Hepatocyte (in vitro differentiated cells): ENCODE data around the gene KLHL3.

Experiments used
- EZH2 ChIP-seq: fragments of 200-600 bp; sonication (generic); IDR thresholded peaks from 2 replicates; pipeline ENCODE4 v1.6.1; 2016; ENCODE audit warnings: antibody characterized with exemption, mild to moderate bottlenecking, borderline replicate concordance
- EZH2phosphoT487 ChIP-seq: fragments of 200-600 bp; sonication (generic); IDR thresholded peaks from one replicate; pipeline ENCODE4 v1.6.1; 2018; ENCODE audit warnings: antibody characterized with exemption, mild to moderate bottlenecking, low read depth, moderate library complexity; ENCODE audit not compliant: unreplicated experiment, severe bottlenecking
- TF ChIP-seq, protein P1 (sequence below): fragments of 200-600 bp; sonication (generic); IDR thresholded peaks from 2 replicates; pipeline ENCODE4 v1.5.1; 2016; ENCODE audit warnings: antibody characterized with exemption, mild to moderate bottlenecking; ENCODE audit not compliant: poor library complexity

DNA sequence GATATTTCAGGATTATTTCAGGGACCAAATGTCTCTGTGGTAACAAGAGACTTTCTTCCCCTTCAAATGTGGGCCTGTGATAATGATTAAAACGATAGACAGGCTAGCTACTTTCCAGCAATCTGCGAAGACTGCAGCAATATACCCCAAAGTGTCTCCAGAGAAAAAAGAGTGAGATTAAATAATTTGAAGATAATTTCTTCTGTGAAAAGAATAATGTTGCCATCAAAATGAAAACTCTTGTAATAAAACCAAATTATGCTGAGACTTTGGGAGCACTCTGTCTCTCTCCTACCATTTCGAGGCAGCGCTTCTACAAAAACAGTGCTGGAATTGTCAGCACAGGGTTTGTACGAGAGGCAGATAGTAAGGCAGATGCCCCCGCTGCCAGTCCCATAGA, 132.5 kb downstream of the KLHL3 start:
- TF ChIP-seq, protein P1, sequence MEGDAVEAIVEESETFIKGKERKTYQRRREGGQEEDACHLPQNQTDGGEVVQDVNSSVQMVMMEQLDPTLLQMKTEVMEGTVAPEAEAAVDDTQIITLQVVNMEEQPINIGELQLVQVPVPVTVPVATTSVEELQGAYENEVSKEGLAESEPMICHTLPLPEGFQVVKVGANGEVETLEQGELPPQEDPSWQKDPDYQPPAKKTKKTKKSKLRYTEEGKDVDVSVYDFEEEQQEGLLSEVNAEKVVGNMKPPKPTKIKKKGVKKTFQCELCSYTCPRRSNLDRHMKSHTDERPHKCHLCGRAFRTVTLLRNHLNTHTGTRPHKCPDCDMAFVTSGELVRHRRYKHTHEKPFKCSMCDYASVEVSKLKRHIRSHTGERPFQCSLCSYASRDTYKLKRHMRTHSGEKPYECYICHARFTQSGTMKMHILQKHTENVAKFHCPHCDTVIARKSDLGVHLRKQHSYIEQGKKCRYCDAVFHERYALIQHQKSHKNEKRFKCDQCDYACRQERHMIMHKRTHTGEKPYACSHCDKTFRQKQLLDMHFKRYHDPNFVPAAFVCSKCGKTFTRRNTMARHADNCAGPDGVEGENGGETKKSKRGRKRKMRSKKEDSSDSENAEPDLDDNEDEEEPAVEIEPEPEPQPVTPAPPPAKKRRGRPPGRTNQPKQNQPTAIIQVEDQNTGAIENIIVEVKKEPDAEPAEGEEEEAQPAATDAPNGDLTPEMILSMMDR: no peak
- TF ChIP-seq EZH2phosphoT487: no peak
- no peak for TF ChIP-seq EZH2
